Breast epithelium (tissue), 3 donors: Measurements from ENCODE around the gene LDLRAD4.

Source experiments
- CTCF ChIP-seq, 3 donors: fragments of 450-650 bp; IDR thresholded peaks; one replicate each; pipeline ENCODE4 v1.5.1; 2016 to 2017; ENCODE audit warnings: antibody characterized with exemption in 3 of 3, mild to moderate bottlenecking in 3 of 3, moderate library complexity in 3 of 3
- POLR2A ChIP-seq: fragments of 450-650 bp; IDR thresholded peaks from one replicate; pipeline ENCODE4 v1.6.1; 2016; ENCODE audit warnings: antibody characterized with exemption, mild to moderate bottlenecking, moderate library complexity
- POLR2AphosphoS5 ChIP-seq, 3 donors: sonication (generic); formaldehyde crosslinking; IDR thresholded peaks; one replicate each; pipeline ENCODE4 v1.6.1; 2017; ENCODE audit warnings: antibody characterized with exemption in 3 of 3

- TF ChIP-seq CTCF (IDR thresholded peaks at IDR 0.05) (no peak), POLR2A (no peak), POLR2AphosphoS5 (IDR thresholded peaks at IDR 0.05) (no peak)
Observed at GRCh38 chr18:13379062-13379865, 160.7 kb downstream of the LDLRAD4 start.
